HepG2 (cell line): ENCODE data around the gene HSF2BP. TPM values are rescaled to one million over a fixed set of nuclear protein-coding genes. Genes with fewer than 3 reads are reported as not detected.

ENCODE experiments used
- HNRNPLL ChIP-seq: fragments of 200-400 bp; formaldehyde crosslinking; IDR thresholded peaks from 2 replicates; pipeline ENCODE4 v1.6.1; 2017; ENCODE audit warnings: mild to moderate bottlenecking, low read depth, low read length; ENCODE audit not compliant: poor library complexity, severe bottlenecking
- IRF2 ChIP-seq: IDR thresholded peaks from 2 replicates; pipeline ENCODE4 v1.6.1; 2018; ENCODE audit warnings: missing genetic modification reagents, missing compliant biosample characterization
- JUN ChIP-seq: sonication (generic); formaldehyde crosslinking; IDR thresholded peaks from 2 replicates; pipeline ENCODE4 v1.4.0; 2020; ENCODE audit warnings: mild to moderate bottlenecking, missing genetic modification reagents
- KDM2A ChIP-seq: sonication (generic); formaldehyde crosslinking; IDR thresholded peaks from 2 replicates; pipeline ENCODE4 v1.4.0; 2020; ENCODE audit warnings: low read depth, missing genetic modification reagents, borderline replicate concordance
- RAD51 ChIP-seq: fragments of 450-650 bp; IDR thresholded peaks from 2 replicates; pipeline ENCODE4 v1.6.1; 2016; ENCODE audit warnings: borderline replicate concordance
- SAP130 ChIP-seq: IDR thresholded peaks from 2 replicates; pipeline ENCODE4 v1.6.1; 2016; ENCODE audit warnings: low read depth
- SIN3A ChIP-seq: IDR thresholded peaks from 2 replicates; pipeline ENCODE4 v1.6.1; 2011; ENCODE audit warnings: low read depth, mild to moderate bottlenecking, control low read depth, low read length, borderline replicate concordance
- ZNF317 ChIP-seq: sonication (generic); formaldehyde crosslinking; IDR thresholded peaks from 2 replicates; pipeline ENCODE4 v1.5.0; 2020; ENCODE audit warnings: mild to moderate bottlenecking, missing genetic modification reagents
- ZNF350 ChIP-seq: sonication (generic); formaldehyde crosslinking; IDR thresholded peaks from 2 replicates; pipeline ENCODE4 v1.4.0; 2020; ENCODE audit warnings: mild to moderate bottlenecking, low read depth, missing genetic modification reagents, borderline replicate concordance
- ZNF839 ChIP-seq: sonication (generic); formaldehyde crosslinking; IDR thresholded peaks from 2 replicates; pipeline ENCODE4 v1.4.0; 2020; ENCODE audit warnings: missing genetic modification reagents, mild to moderate bottlenecking, borderline replicate concordance
- polyA plus RNA-seq, 8 experiments: library from polyadenylated mRNA; depleted of rRNA in 3 of 8; stranded (reverse) in 7 of 8; unstranded in 1 of 8; fragments of >200 nt; fragmentation: Illumina TruSeq in 4 of 8; extraction: Trizol in 4 of 8; gene quantifications; 2 replicates each; pipeline versions ENCODE4 v1.2.1 to v1.2.3, GENCODE V29; 2011 to 2016; ENCODE audit warnings: low read depth in 4 of 8, missing spikeins in 1 of 8, mixed read lengths in 1 of 8; ENCODE audit not compliant: insufficient read depth in 1 of 8
- total RNA-seq, 5 experiments: library from RNA; depleted of rRNA; stranded (reverse); fragments of >200 nt; fragmentation: Illumina TruSeq; extraction: Trizol; gene quantifications; 2 replicates each; pipeline ENCODE4 v1.2.3, GENCODE V29; 2016; ENCODE audit warnings: low read depth in 1 of 5
- TF ChIP-seq, protein P1 (sequence below): IDR thresholded peaks from 2 replicates; pipeline ENCODE4 v1.6.1; 2016; ENCODE audit warnings: control low read depth
- TF ChIP-seq, protein P2 (sequence below): sonication (generic); formaldehyde crosslinking; IDR thresholded peaks from 2 replicates; pipeline ENCODE4 v1.5.1; 2020; ENCODE audit warnings: missing genetic modification reagents, mild to moderate bottlenecking, borderline replicate concordance
- TF ChIP-seq, protein P3 (sequence below): sonication (generic); formaldehyde crosslinking; IDR thresholded peaks from 2 replicates; pipeline ENCODE4 v1.5.0; 2020; ENCODE audit warnings: missing genetic modification reagents, mild to moderate bottlenecking, borderline replicate concordance
- TF ChIP-seq, protein P4 (sequence below): sonication (generic); formaldehyde crosslinking; IDR thresholded peaks from 2 replicates; pipeline ENCODE4 v1.4.0; 2020; ENCODE audit warnings: missing genetic modification reagents, borderline replicate concordance
- TF ChIP-seq, protein P5 (sequence below): IDR thresholded peaks from 2 replicates; pipeline ENCODE4 v1.6.1; 2012; ENCODE audit warnings: inconsistent platforms
- TF ChIP-seq, protein P6 (sequence below): sonication (generic); formaldehyde crosslinking; conservative IDR thresholded peaks from 2 replicates; pipeline ENCODE4 v1.8.0; 2022; ENCODE audit warnings: missing genetic modification reagents
- TF ChIP-seq, protein P7 (sequence below): sonication (generic); formaldehyde crosslinking; IDR thresholded peaks from 2 replicates; pipeline ENCODE4 v1.4.0; 2020; ENCODE audit warnings: missing genetic modification reagents

The HSF2BP gene
- total and polyA plus RNA-seq, 2 of the 13 experiments (the other 11 are each of a cell fraction or from before 2014, with no cell fraction given), result 0.67 to 2.2 TPM

DNA sequence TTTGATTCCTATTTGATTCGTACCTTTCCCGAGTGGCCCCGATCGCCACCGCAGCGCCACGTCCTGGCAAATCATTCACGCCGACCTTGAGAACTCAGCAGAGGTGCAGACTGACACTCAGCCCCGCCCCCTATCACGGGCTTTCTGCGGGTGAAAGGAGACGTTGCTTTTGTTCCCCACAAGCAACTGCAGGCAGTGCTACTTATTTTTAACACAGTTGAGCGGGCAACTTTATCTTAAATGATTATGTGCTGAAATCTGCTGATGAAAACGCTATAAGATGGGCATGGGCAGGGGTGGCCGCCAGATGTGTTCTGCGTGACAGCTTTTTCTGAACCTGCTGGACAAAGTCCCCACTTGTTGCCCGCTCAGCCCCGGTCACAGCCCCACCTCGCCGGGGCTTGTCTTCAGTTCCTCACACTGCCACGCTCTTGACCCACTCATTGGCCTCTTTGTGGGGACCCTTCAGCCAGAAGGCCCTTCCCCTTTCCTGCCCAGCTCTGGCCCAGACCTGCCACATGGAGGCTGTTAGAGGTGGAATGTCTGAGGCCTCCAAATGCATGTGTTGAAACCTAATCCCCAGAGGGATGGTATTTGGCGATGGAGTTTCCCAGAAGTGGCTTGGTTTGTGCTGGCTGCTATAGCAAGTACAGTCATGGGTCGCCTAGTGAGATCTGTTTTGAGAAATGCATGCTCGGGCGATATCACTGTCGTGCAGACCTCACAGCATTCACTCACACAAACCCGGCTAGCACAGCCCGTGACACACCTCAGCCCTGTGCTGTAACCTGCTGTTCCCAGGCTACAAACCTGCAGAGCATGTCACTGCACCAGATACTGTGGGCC lies 44.0 kb upstream of the HSF2BP start (continued):
- TF ChIP-seq, protein P1, sequence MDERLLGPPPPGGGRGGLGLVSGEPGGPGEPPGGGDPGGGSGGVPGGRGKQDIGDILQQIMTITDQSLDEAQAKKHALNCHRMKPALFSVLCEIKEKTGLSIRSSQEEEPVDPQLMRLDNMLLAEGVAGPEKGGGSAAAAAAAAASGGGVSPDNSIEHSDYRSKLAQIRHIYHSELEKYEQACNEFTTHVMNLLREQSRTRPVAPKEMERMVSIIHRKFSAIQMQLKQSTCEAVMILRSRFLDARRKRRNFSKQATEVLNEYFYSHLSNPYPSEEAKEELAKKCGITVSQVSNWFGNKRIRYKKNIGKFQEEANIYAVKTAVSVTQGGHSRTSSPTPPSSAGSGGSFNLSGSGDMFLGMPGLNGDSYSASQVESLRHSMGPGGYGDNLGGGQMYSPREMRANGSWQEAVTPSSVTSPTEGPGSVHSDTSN (CRISPR knock-in tag), result 0 out of 2 replicates have a peak, but pooled peaks have one; percentile 30
- TF ChIP-seq, protein P2, sequence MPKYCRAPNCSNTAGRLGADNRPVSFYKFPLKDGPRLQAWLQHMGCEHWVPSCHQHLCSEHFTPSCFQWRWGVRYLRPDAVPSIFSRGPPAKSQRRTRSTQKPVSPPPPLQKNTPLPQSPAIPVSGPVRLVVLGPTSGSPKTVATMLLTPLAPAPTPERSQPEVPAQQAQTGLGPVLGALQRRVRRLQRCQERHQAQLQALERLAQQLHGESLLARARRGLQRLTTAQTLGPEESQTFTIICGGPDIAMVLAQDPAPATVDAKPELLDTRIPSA (CRISPR knock-in tag), result no peak
- TF ChIP-seq, protein P3, sequence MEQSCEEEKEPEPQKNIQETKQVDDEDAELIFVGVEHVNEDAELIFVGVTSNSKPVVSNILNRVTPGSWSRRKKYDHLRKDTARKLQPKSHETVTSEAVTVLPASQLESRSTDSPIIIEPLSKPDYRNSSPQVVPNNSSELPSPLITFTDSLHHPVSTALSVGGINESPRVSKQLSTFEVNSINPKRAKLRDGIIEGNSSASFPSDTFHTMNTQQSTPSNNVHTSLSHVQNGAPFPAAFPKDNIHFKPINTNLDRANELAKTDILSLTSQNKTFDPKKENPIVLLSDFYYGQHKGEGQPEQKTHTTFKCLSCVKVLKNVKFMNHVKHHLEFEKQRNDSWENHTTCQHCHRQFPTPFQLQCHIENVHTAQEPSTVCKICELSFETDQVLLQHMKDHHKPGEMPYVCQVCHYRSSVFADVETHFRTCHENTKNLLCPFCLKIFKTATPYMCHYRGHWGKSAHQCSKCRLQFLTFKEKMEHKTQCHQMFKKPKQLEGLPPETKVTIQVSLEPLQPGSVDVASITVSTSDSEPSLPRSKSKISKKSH (CRISPR knock-in tag), result no peak
- peak; percentile 57 for TF ChIP-seq SAP130 (CRISPR knock-in tag)
- 0 out of 2 replicates have a peak, but pooled peaks have one; percentile 55 for TF ChIP-seq ZNF839
- TF ChIP-seq, protein P4, sequence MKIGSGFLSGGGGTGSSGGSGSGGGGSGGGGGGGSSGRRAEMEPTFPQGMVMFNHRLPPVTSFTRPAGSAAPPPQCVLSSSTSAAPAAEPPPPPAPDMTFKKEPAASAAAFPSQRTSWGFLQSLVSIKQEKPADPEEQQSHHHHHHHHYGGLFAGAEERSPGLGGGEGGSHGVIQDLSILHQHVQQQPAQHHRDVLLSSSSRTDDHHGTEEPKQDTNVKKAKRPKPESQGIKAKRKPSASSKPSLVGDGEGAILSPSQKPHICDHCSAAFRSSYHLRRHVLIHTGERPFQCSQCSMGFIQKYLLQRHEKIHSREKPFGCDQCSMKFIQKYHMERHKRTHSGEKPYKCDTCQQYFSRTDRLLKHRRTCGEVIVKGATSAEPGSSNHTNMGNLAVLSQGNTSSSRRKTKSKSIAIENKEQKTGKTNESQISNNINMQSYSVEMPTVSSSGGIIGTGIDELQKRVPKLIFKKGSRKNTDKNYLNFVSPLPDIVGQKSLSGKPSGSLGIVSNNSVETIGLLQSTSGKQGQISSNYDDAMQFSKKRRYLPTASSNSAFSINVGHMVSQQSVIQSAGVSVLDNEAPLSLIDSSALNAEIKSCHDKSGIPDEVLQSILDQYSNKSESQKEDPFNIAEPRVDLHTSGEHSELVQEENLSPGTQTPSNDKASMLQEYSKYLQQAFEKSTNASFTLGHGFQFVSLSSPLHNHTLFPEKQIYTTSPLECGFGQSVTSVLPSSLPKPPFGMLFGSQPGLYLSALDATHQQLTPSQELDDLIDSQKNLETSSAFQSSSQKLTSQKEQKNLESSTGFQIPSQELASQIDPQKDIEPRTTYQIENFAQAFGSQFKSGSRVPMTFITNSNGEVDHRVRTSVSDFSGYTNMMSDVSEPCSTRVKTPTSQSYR, result no peak
- 0 out of 2 replicates have a peak, but pooled peaks have one; percentile 20 for TF ChIP-seq IRF2 (CRISPR knock-in tag)
- TF ChIP-seq RAD51, result no peak
- TF ChIP-seq, protein P5, sequence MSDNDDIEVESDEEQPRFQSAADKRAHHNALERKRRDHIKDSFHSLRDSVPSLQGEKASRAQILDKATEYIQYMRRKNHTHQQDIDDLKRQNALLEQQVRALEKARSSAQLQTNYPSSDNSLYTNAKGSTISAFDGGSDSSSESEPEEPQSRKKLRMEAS, result peak; percentile 53; the same call in 1 of the 2 replicates
- peak; percentile 55; the same call in 1 of the 2 replicates for TF ChIP-seq KDM2A (CRISPR knock-in tag)
- TF ChIP-seq ZNF317, result no peak
- peak; percentile 50 for TF ChIP-seq HNRNPLL
- peak; percentile 16; the same call in 1 of the 2 replicates for TF ChIP-seq ZNF350 (CRISPR knock-in tag)
- TF ChIP-seq SIN3A, result no peak
- TF ChIP-seq, protein P6, sequence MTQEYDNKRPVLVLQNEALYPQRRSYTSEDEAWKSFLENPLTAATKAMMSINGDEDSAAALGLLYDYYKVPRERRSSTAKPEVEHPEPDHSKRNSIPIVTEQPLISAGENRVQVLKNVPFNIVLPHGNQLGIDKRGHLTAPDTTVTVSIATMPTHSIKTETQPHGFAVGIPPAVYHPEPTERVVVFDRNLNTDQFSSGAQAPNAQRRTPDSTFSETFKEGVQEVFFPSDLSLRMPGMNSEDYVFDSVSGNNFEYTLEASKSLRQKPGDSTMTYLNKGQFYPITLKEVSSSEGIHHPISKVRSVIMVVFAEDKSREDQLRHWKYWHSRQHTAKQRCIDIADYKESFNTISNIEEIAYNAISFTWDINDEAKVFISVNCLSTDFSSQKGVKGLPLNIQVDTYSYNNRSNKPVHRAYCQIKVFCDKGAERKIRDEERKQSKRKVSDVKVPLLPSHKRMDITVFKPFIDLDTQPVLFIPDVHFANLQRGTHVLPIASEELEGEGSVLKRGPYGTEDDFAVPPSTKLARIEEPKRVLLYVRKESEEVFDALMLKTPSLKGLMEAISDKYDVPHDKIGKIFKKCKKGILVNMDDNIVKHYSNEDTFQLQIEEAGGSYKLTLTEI (CRISPR knock-in tag), result no peak
- TF ChIP-seq, protein P7, sequence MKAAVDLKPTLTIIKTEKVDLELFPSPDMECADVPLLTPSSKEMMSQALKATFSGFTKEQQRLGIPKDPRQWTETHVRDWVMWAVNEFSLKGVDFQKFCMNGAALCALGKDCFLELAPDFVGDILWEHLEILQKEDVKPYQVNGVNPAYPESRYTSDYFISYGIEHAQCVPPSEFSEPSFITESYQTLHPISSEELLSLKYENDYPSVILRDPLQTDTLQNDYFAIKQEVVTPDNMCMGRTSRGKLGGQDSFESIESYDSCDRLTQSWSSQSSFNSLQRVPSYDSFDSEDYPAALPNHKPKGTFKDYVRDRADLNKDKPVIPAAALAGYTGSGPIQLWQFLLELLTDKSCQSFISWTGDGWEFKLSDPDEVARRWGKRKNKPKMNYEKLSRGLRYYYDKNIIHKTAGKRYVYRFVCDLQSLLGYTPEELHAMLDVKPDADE (CRISPR knock-in tag), result no peak
- no peak for TF ChIP-seq JUN (CRISPR knock-in tag)
